ENCODE data around the gene RIMS1. TPM values are rescaled to one million over a fixed set of nuclear protein-coding genes. Genes with fewer than 3 reads are reported as not detected.

RIMS1 gene
- total and polyA plus RNA-seq, 4 experiments from 2014 or later = not detected

- intact Hi-C loops (cut with micrococcal nuclease) = no loop called here
- CTCF ChIA-PET (ENCODE audit: partially characterized antibody) = no interaction called here
- H3K4me3 Mint-ChIP-seq = no peak overlapping the region
- Histone ChIP-seq H3K9me3 (ENCODE audit: control insufficient read depth in 1 of 2, low read length in 2 of 2) (no peaks in the 10 kb centered on the region), H3K27ac (ENCODE audit: low read depth, low read length) (no peak overlapping the region), H3K36me3 (ENCODE audit: insufficient read depth, low read length) (no peaks in the 10 kb centered on the region), H3K4me3 (ENCODE audit: low read length in 2 of 2) (no peak overlapping the region), H3K4me1 (ENCODE audit: insufficient read depth, low read length) (no peaks in the 10 kb centered on the region), H3K27me3 (ENCODE audit: insufficient read depth, low read length) (no peaks in the 10 kb centered on the region)
- H3K27ac Mint-ChIP-seq = no peak overlapping the region
- H3K36me3 Mint-ChIP-seq = no peaks in the 10 kb centered on the region
- no peaks in the 10 kb centered on the region for H3K9me3 Mint-ChIP-seq
- H3K4me1 Mint-ChIP-seq = no peaks in the 10 kb centered on the region
- POLR2A ChIA-PET (ENCODE audit: partially characterized antibody) = no interaction called here
- H3K27me3 Mint-ChIP-seq = peaks cover 6% of the 10 kb centered on the region in 2 donors
- no peak for DNase-seq
Measured at GRCh38 chr6:72389698-72390097, 503.3 kb downstream of the RIMS1 start.

- H3K9me3 Mint-ChIP-seq = no peaks in the 10 kb centered on the region
Measured at GRCh38 chr6:72390548-72390947, 504.2 kb downstream of the RIMS1 start.

GRCh38 chr6:72401865-72402264 is 515.5 kb downstream of the RIMS1 start:
- Histone ChIP-seq H3K27me3 (ENCODE audit: insufficient read depth, low read length) (no peaks in the 10 kb centered on the region), H3K4me3 (ENCODE audit: low read length in 2 of 2) (no peak overlapping the region), H3K4me1 (ENCODE audit: insufficient read depth, low read length) (no peaks in the 10 kb centered on the region), H3K27ac (ENCODE audit: low read depth, low read length) (no peak overlapping the region), H3K36me3 (ENCODE audit: insufficient read depth, low read length) (no peaks in the 10 kb centered on the region), H3K9me3 (ENCODE audit: control insufficient read depth in 1 of 2, low read length in 2 of 2) (no peaks in the 10 kb centered on the region)
- POLR2A ChIA-PET (ENCODE audit: partially characterized antibody) = no interaction called here
- Mint-ChIP-seq H3K27me3 (peaks cover 1 to 3% of the 10 kb centered on the region in 2 donors), H3K27ac (no peak overlapping the region), H3K36me3 (no peaks in the 10 kb centered on the region), H3K4me3 (no peak overlapping the region), H3K9me3 (no peaks in the 10 kb centered on the region), H3K4me1 (no peaks in the 10 kb centered on the region)
- intact Hi-C loops (cut with micrococcal nuclease) = no loop called here
- CTCF ChIA-PET (ENCODE audit: partially characterized antibody) = interaction anchor here (1.8 kb wide), 1 partner anchor 9 kb away, joined by 17 read pairs; no protein-coding TSS in a partner anchor
- no peak for DNase-seq

More at GRCh38 chr6:72390548-72390947, 504.2 kb downstream of the RIMS1 start:
- H3K4me3 Mint-ChIP-seq = no peak overlapping the region
- intact Hi-C loops (cut with micrococcal nuclease) = no loop called here
- H3K36me3 Mint-ChIP-seq = no peaks in the 10 kb centered on the region
- POLR2A ChIA-PET (ENCODE audit: partially characterized antibody) = no interaction called here
- Histone ChIP-seq H3K9me3 (ENCODE audit: control insufficient read depth in 1 of 2, low read length in 2 of 2) (no peaks in the 10 kb centered on the region), H3K36me3 (ENCODE audit: insufficient read depth, low read length) (no peaks in the 10 kb centered on the region), H3K4me1 (ENCODE audit: insufficient read depth, low read length) (no peaks in the 10 kb centered on the region), H3K27ac (ENCODE audit: low read depth, low read length) (no peak overlapping the region), H3K27me3 (ENCODE audit: insufficient read depth, low read length) (no peaks in the 10 kb centered on the region), H3K4me3 (ENCODE audit: low read length in 2 of 2) (no peak overlapping the region)
- no peak for DNase-seq
- H3K27ac Mint-ChIP-seq = no peak overlapping the region
- CTCF ChIA-PET (ENCODE audit: partially characterized antibody) = no interaction called here
- peaks cover 6% of the 10 kb centered on the region in 2 donors for H3K27me3 Mint-ChIP-seq
- H3K4me1 Mint-ChIP-seq = no peaks in the 10 kb centered on the region

GRCh38 chr6:72403413-72403812 is 517.1 kb downstream of the RIMS1 start:
- no peak overlapping the region for H3K4me3 ChIP-seq (ENCODE audit: low read length in 2 of 2)
- peaks cover 0 to 1% (median 0%) of the 10 kb centered on the region in 8 donors for H3K9me3 Mint-ChIP-seq
- H3K36me3 ChIP-seq (ENCODE audit: insufficient read depth, low read length) = no peaks in the 10 kb centered on the region
- ChIA-PET POLR2A (ENCODE audit: partially characterized antibody) (no interaction called here), CTCF (ENCODE audit: partially characterized antibody) (interaction anchor here (0.8 to 1.5 kb wide), 3 partner anchors 9 to 726 kb away, joined by 3 to 7 read pairs (median 3); no protein-coding TSS in a partner anchor)
- H3K4me1 Mint-ChIP-seq = no peaks in the 10 kb centered on the region
- H3K27me3 ChIP-seq (ENCODE audit: insufficient read depth, low read length) = no peaks in the 10 kb centered on the region
- H3K4me3 Mint-ChIP-seq = no peak overlapping the region
- H3K27me3 Mint-ChIP-seq = peaks cover 1 to 7% of the 10 kb centered on the region in 2 donors
- H3K9me3 ChIP-seq (ENCODE audit: control insufficient read depth in 1 of 2, low read length in 2 of 2) = no peaks in the 10 kb centered on the region
- no peak overlapping the region for H3K27ac Mint-ChIP-seq
- H3K27ac ChIP-seq (ENCODE audit: low read depth, low read length) = no peak overlapping the region
- no peak for DNase-seq
- no peaks in the 10 kb centered on the region for H3K4me1 ChIP-seq (ENCODE audit: insufficient read depth, low read length)
- no peaks in the 10 kb centered on the region for H3K36me3 Mint-ChIP-seq
- intact Hi-C loops (cut with micrococcal nuclease) = no loop called here

GRCh38 chr6:72406517-72406916 is 520.2 kb downstream of the RIMS1 start:
- no peak overlapping the region for H3K27ac Mint-ChIP-seq
- H3K36me3 ChIP-seq (ENCODE audit: insufficient read depth, low read length) = no peaks in the 10 kb centered on the region
- CTCF ChIA-PET (ENCODE audit: partially characterized antibody) = no interaction called here
- H3K9me3 ChIP-seq (ENCODE audit: control insufficient read depth in 1 of 2, low read length in 2 of 2) = no peaks in the 10 kb centered on the region
- no peak overlapping the region for H3K27ac ChIP-seq (ENCODE audit: low read depth, low read length)
- H3K4me1 ChIP-seq (ENCODE audit: insufficient read depth, low read length) = no peaks in the 10 kb centered on the region
- no peak overlapping the region for H3K4me3 ChIP-seq (ENCODE audit: low read length in 2 of 2)
- H3K4me1 Mint-ChIP-seq = no peaks in the 10 kb centered on the region
- H3K4me3 Mint-ChIP-seq = no peak overlapping the region
- H3K9me3 Mint-ChIP-seq = peaks cover 0 to 1% (median 0%) of the 10 kb centered on the region in 8 donors
- H3K27me3 ChIP-seq (ENCODE audit: insufficient read depth, low read length) = no peaks in the 10 kb centered on the region
- no peaks in the 10 kb centered on the region for H3K36me3 Mint-ChIP-seq
- intact Hi-C loops (cut with micrococcal nuclease) = no loop called here
- peaks cover 1 to 7% of the 10 kb centered on the region in 2 donors for H3K27me3 Mint-ChIP-seq
- POLR2A ChIA-PET (ENCODE audit: partially characterized antibody) = no interaction called here
- no peak for DNase-seq

- no peaks in the 10 kb centered on the region for H3K27me3 ChIP-seq (ENCODE audit: insufficient read depth, low read length)
- no peak overlapping the region for H3K27ac Mint-ChIP-seq
- peaks cover 0 to 2% (median under 1%) of the 10 kb centered on the region in 4 donors for H3K4me1 Mint-ChIP-seq
- DNase-seq = no peak
- no peaks in the 10 kb centered on the region for H3K4me1 ChIP-seq (ENCODE audit: insufficient read depth, low read length)
- H3K27me3 Mint-ChIP-seq = peaks cover 5 to 10% of the 10 kb centered on the region in 2 donors
- H3K4me3 ChIP-seq (ENCODE audit: low read length in 2 of 2) = no peak overlapping the region
- no peaks in the 10 kb centered on the region for H3K36me3 ChIP-seq (ENCODE audit: insufficient read depth, low read length)
- no peak overlapping the region for H3K4me3 Mint-ChIP-seq
- POLR2A ChIA-PET (ENCODE audit: partially characterized antibody) = no interaction called here
- H3K27ac ChIP-seq (ENCODE audit: low read depth, low read length) = no peak overlapping the region
- intact Hi-C loops (cut with micrococcal nuclease) = no loop called here
- CTCF ChIA-PET (ENCODE audit: partially characterized antibody) = interaction anchor here (0.7 to 9.2 kb wide), 14 partner anchors 9 to 978 kb away, joined by 3 to 117 read pairs (median 4); no protein-coding TSS in a partner anchor
- H3K9me3 Mint-ChIP-seq = peaks cover 0 to 1% (median 0%) of the 10 kb centered on the region in 8 donors
- no peaks in the 10 kb centered on the region for H3K36me3 Mint-ChIP-seq
- no peaks in the 10 kb centered on the region for H3K9me3 ChIP-seq (ENCODE audit: control insufficient read depth in 1 of 2, low read length in 2 of 2)
Measured at GRCh38 chr6:72410769-72411168, 524.4 kb downstream of the RIMS1 start.

- Mint-ChIP-seq H3K27ac (no peak overlapping the region), H3K4me3 (no peak overlapping the region), H3K36me3 (no peaks in the 10 kb centered on the region), H3K27me3 (peaks cover 3 to 7% of the 10 kb centered on the region in 2 donors), H3K4me1 (peaks cover 0 to 2% (median under 1%) of the 10 kb centered on the region in 4 donors), H3K9me3 (no peaks in the 10 kb centered on the region)
- H3K27me3 ChIP-seq (ENCODE audit: insufficient read depth, low read length) = no peaks in the 10 kb centered on the region
- no peaks in the 10 kb centered on the region for H3K9me3 ChIP-seq (ENCODE audit: control insufficient read depth in 1 of 2, low read length in 2 of 2)
- intact Hi-C loops (cut with micrococcal nuclease) = loop anchor here (1.0 to 2.0 kb wide), 3 partner anchors 205 to 769 kb away; no protein-coding TSS in a partner anchor
- no peak overlapping the region for H3K27ac ChIP-seq (ENCODE audit: low read depth, low read length)
- CTCF ChIA-PET (ENCODE audit: partially characterized antibody) = interaction anchor here (0.5 to 9.2 kb wide), 28 partner anchors 9 to 976 kb away, joined by 3 to 117 read pairs (median 4); no protein-coding TSS in a partner anchor
- no peak overlapping the region for H3K4me3 ChIP-seq (ENCODE audit: low read length in 2 of 2)
- no peaks in the 10 kb centered on the region for H3K36me3 ChIP-seq (ENCODE audit: insufficient read depth, low read length)
- peak; percentile 65 to 85 (median 76) for DNase-seq
- POLR2A ChIA-PET (ENCODE audit: partially characterized antibody) = no interaction called here
- H3K4me1 ChIP-seq (ENCODE audit: insufficient read depth, low read length) = no peaks in the 10 kb centered on the region
Measured at GRCh38 chr6:72411872-72412708, 525.7 kb downstream of the RIMS1 start.

Measured in CD4-positive, alpha-beta memory T cell (primary cell).